HG03280 (cell line): ENCODE data around the gene PXDN.
"Not testable (repeated sequence)": the region's sequence is repeated elsewhere in the genome, so short reads cannot be mapped to it uniquely, and the experiment has no call there.

Experiments
- ATAC-seq: cut with Tn5 transposase; IDR thresholded peaks from one replicate; pipeline ENCODE4 v1.9.1; 2021; ENCODE audit warnings: mild to moderate bottlenecking, moderate library complexity; ENCODE audit not compliant: unreplicated experiment

The PXDN gene

DNA sequence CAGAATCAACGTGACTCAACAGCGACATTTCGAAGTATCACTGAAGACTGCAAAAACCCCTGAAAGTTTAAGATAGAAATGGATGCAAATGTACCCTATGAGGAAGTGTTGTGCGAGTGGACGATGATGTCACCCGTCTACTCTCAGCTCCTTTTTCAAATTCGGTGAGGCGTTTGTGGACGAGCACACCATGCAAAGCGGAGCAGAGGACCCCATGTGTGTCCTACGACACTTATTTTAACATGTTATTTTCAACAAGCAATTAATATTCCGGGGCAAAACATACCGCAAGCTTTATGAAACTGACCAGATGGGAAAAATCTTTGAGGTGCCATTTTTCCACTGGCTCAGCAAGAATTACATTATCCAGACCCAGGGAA lies 2.0 kb downstream of the PXDN start:
- ATAC-seq: no peak

GRCh38 chr2:1741851-1742250 lies 2.5 kb downstream of the PXDN start:
- ATAC-seq: no peak

GRCh38 chr2:1740716-1741589 lies 3.4 kb downstream of the PXDN start:
- no peak for ATAC-seq

GRCh38 chr2:1739961-1740715 lies 4.2 kb downstream of the PXDN start:
- no peak for ATAC-seq

DNA sequence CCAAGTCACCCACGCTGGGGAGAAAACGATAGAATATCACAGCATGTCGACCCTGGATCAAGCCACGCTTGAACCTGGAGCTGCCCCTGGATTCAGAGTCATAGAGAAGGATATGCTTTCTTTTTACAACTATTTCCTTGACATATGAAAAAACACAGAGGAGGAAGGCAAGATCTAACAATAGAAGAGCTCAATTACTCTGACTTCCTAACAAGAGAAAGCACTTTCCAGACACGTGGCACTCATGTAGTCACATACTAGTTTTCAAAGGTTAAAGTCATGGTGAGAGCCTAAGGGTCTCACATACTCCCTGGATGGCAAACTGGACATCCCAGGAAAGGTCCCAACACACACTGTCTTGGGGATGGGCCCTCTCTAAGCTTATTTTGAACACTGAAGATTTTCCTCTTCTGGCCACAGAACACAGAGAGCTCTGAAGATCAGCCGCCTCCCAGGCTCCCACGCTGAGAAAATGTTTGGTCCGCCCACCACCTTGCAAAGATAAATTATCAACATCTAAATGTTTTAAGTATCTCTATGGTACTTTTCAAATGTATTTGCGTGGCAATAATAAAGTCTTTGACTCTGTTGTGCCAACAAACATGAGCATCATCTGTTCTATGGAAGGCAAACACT lies 4.9 kb downstream of the PXDN start:
- ATAC-seq: no peak

DNA sequence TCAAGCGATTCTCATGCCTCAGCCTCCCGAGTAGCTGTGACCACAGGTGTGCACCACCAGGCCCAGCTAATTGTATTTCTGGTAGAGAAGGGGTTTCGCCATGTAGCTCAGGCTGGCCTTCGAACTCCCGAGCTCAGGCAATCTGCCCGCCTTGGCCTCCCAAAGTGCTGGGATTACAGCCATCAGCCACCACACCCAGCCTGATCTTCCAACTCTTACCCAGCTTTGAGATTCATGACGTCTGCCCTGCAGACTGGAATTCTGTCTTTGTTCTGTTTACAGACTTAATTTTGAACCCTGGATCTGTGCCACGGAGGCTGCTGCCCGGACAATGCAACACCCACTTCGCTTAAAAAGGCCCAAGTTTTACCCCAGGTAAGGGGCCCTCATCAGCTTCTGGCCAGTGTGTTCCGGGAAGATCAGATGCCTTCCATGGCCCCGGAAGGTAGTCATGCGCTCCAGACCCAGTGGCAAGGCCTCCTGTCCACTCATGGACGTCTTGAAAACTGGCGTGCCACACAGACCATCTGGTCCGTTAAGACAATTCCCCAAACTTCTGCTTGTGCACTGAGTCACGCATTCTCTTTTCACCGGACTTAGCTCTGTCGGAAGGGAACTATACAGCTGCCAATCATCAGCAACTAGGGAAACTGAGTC lies 5.5 kb downstream of the PXDN start:
- ATAC-seq: no peak

DNA sequence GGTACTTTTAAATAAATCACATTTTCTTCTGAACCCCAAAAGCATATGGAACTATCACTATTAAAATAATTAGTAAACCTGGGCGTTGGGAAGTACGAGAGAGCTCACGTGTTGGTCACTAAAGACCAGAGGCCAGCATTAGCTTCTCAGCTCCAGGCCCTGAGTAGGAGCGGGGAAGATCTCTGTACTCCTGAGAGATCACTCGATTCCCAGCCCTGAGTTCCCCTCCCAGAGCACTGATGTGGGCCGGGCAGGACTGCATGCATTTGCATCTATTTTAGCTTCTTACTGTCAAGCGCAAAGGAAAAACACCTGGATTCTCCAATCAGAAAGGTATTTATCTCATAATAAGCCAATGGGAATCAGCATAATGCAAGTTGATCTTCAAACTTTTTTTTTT lies 6.2 kb downstream of the PXDN start:
- ATAC-seq: no peak

GRCh38 chr2:1736997-1737480 lies 7.3 kb downstream of the PXDN start:
- ATAC-seq: no peak

DNA sequence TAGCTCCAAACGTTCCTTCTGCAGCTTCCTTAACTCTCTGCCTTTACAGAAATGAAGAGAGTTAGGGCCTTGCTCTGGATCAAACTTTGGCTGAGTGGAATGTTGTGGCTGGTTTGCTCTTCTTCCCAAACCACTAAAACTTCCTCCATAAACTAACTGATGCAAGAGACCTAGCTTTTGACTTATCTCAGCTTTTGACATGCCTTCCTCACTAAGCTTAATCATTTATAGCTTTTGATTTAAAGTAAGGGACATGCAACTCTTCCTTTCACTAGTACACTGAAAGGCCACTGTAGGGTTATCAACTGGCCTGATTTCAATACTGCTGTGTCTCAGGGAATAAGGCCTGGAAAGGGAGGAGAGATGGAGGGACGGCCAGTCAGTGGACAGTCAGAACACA lies 8.3 kb downstream of the PXDN start:
- no peak for ATAC-seq

- ATAC-seq: not testable (repeated sequence)
Observed at GRCh38 chr2:1733298-1733697, 11.0 kb downstream of the PXDN start.

DNA sequence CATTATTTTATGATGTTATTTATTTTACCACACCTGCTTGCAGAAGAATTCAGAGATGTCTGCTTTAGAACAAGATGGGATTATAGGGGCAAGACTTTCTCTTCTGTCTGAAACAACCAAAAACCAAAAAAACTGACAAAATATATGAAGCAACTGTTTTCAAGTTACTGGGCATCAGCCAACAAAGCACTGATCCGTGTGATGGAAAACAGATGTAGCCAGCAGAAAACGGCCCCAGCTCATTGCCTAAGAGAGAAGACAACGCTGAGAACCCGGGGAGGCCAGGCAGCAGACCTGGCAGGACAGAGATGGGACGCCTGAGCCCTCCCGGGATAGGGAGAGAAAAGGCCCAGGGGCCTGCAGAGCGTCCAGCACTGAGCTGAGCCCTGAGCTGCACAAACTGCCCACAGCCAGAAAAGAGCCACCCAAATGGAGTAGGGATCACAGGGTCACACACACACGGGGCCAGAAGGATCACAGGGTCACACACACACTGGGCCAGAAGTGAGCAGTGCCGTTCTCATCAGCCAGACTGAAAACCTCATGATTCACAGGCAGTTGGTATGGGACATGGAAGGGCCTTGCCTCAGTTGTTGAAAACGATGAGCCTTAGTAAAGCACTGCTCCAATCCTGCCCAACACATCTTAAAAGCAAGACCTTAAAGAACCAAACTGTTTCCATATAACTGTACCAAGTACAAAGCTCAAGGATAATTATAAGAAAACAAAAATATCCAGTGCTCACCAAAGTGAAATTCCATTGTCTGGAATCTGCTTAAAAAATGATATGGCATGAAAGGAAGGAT lies 12.1 kb downstream of the PXDN start:
- no peak for ATAC-seq

DNA sequence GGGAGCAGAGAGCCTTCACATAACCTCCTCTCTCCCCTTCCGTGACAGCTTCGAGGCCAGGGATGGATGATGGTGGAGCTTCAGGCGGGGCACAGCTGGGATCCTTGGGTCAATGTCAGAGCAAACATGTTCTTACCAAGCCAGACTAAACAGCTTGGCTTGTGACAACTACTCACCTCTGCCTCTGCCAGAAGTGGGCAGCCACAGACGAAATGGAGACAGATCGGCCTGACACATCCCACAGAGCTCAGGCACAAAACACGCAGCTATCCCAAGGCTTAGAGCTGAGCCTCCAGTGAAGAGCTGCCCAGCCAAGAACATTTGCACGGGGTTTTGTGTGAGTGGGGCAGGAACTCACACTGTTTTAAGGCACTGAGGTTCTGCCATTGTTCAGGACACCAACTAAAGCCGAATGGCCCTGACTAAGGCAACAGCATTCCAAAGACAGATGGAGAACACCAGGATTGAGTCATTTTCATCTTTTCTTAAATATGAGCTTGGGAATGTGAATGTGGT lies 12.8 kb downstream of the PXDN start:
- no peak for ATAC-seq

DNA sequence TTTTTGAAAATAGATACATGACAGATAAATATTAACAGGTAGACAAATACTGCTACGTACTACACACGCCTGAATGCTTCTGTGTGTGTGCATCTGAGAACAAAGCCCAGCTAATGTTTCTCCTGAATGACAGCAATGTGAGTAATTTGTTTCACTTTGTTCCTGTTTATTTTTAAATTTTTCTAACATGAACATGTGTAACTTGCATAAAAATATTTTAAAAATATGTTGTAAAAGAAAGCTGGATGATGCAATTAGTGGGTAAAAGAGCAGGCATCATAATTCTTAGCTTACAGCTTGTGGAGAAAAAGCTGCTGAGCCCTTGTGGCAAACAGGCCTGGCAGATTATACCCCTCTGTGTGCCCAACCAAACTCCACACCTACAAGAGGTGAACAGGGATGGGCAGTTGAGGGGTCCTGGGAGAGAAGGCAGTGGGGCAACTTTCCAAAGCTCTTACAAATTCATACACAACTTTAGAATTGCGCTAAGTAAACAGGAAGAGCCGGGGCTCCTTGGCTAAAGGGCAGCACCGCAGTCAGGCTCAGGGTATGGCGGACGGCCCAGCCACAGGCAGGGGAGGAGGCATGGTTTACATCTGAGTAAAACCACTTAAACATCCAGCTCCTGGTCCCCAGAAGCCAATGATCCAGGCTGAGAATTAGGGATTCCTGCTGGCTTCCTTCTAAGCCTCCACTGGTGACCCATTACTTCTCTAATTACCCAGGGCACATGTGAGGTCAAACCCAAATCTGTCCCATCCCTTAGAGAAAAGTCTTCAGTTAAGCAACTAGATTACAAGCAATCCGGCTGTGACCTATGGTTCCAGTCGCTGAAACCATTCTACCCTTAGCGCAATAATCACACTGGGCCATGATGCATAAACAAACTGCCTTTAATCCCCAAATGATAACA lies 14.0 kb downstream of the PXDN start:
- ATAC-seq: no peak

- ATAC-seq: no peak
Observed at GRCh38 chr2:1729242-1729641, 15.1 kb downstream of the PXDN start.

- no peak for ATAC-seq
Observed at GRCh38 chr2:1728821-1729220, 15.5 kb downstream of the PXDN start.

DNA sequence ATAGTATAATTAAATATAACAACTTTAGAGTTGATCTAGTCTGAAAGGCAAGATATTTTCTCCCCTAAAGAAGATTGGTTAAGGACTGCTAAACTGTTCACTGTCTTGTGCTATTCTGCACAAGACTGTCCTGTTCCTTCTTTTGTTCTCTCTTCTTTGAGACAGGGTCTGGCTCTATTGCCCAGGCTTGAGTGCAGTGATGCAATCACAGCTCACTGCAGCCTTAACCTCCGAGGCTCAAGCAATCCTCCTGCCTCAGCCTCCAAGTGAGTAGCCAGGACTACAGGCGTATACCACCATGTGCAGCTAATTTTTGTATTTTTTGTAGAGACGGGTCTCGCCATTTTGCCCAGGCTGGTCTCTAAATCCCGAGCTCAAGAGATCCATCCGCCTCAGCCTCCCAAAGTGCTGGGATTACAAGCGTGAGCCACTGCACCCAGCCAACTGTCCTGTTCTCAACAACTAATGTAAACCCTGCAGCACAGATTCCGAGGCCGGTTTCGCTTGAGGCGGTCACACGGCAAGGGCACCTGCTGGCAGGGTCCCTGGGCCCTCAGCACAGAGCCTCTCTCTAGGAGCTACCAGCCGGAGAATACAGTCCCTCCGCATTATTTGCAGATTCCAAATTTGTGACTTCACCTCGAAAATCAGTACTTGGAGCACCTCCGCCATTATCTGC lies 16.4 kb downstream of the PXDN start:
- ATAC-seq: no peak

- ATAC-seq: no peak
Observed at GRCh38 chr2:1727101-1727771, 17.1 kb downstream of the PXDN start.

DNA sequence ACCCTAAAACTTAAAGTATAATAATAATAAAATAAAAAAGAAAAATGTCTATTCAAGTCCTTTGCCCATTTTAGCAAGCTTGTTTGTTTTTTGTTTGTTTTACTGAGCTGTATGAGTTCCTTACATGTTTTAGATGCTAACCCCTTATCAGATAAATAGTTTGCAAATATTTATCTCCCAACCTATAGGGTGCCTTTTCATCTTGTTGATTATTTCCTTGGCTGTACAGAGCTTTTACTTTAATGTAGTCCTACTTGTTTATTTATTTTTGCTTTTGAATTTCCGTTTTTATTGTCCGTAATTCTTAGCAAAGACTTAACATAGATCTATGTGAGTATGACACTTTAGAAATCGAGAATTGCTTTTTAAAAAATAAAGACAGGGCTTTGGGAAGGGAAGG lies 17.8 kb downstream of the PXDN start:
- ATAC-seq: no peak
